Right kidney (tissue), 1 donor: ENCODE measurements around the gene PDK1.

Source experiments
- DNase-seq: peaks from one replicate; pipeline ENCODE4 v3.0.0-alpha.2; 2016

PDK1 gene

DNA sequence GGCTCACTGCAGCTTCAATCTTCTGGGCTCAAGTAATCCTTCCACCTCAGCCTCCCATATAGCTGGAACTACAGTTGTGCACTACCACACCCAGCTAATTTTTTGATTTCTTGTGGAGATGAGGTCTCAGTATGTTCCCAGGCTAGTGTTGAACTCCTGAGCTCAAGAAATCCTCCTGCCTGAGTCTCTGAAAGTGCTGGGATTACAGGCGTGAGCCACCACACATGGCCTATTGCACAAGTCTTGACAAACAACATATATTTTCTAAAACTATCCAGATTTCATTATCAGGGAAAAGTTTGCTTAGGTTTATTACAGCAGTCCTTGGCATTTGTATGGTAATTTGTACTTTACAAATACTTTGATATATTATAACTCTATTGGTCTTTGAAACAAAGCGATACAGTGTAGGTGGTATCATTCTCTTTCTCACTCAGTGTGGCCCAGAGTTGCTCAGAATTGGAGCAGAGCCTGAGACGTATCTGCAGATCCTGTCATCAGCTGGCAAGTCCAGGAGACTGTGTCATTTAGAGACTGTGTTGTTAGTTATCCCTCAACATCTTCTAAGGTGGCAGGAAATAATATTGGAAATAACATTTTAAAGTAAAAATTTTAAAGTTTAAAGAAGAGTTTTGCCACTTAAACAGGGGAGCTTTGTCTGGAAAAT is 41.4 kb downstream of the PDK1 start:
- no peak for DNase-seq

DNA sequence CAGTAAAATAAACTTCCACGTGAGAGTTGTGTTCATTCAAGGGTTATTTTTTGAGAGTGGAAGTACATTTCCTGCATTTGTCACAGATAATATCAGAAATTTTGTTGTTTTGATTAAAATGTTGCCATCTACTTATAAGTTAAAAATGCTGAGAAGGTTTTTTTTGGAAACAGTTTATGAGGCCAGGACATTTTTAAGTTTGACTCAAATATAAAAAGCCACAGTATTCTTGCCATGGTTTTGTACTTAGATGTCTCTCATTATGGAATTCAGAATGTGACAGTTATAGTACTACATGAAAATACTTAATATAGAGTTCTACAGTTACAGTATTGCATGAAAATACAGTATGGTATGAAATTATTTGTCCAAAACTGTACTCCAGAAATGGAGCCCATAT is 44.1 kb downstream of the PDK1 start:
- no peak for DNase-seq

DNA sequence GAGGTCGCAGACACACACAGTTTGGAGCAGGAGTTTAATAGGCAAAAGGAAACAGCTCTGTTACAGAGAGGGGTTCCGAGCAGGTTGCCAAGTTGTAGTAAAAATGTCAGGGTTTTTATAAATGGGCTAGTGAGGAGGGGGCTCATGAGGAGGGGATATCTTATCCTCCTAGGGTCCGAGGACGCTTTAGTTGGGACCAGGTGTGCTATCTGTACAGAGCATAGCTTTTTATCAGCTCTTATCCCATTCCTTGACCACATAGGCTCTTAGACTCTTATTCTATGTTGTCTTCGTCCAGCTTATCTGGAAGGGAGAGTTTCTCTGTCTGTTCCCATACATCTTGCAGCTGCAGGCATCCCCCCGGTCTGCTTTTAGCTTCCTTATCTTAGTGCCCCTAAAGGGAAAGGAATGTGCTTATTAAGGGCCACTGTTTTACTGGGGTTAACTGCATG is 44.7 kb downstream of the PDK1 start:
- peak; percentile 13 for DNase-seq

DNA sequence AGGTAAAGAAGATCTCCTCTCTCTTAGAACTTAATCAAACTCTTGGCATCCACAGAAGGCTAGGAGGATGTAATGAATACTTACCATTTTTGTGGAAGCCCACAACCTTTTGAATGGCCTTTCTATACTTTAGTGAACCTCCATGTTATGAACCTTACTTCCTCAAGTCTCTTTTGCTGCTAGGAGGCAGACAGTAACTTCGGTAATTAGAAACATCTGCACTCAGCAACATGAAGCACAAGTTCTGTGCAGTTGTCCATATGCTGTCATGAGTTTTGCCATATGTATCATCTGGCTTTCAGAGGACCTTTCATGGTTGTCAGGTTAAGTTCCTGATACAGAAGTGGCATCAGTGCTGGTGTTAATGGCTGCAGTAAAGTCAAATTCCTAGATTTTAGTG is 50.4 kb downstream of the PDK1 start:
- no peak for DNase-seq

DNA sequence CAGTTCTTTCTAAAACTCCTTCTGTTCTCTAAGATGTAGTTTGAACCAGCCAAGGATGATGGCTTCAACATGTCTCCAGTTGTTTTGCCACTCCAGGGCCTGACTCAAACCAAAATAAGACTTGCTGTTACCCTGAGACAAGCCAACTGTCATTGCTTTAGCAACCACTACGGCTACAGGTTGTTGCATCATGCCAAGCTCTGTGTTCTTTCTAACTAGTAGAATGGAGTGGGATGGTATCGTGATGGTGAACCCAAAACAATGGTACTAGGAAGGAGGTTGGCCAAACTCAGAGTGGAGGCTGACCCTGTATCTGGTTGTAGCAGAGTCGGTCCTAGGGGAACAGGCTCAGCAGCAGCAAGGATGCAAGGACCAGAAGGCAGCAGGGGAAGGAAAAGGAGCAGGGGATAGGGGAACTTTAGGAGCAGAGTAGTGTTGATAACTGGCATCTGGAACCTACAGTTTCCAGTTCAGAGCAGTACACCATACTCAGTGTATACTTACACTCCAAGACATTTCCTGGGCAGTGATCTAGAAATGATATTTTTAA is 51.6 kb downstream of the PDK1 start:
- DNase-seq, result no peak

DNA sequence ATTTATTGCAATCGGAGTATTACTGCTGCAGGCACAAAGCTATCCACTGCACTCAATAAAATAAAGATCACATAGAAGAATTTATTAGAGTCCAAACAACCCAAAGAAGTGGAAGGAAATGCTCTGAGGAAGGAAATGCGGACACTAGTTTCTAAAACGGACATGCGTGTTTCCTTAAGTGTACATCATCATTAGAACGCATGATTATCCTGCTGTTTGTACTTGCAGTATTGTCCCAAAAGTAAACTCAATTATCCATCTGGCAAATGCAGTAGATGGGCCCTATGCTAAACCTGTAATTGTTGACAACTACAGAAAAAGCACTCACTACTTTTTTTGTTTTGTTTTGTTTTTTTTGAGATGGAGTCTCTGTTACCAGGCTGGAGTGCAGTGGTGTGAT is 53.6 kb downstream of the PDK1 start:
- DNase-seq, result no peak

DNA sequence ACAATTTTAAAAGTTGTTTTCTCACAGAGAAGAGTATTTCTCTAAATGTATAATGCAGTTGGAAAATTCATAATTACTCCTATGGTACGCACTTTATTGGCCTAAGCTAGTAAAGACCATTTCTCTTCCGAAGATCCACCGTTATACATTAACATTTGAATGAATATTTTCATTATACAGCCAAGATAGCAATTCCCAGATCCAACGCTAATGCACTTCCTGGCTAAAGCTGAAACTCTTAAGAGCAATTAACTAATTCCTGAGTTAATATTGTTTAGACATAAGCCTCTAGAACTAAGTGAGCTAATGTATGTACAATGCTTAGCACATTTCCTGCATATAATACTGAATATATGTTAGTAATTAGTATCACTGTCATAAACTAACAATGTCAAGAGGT is 56.2 kb downstream of the PDK1 start:
- DNase-seq, result no peak

DNA sequence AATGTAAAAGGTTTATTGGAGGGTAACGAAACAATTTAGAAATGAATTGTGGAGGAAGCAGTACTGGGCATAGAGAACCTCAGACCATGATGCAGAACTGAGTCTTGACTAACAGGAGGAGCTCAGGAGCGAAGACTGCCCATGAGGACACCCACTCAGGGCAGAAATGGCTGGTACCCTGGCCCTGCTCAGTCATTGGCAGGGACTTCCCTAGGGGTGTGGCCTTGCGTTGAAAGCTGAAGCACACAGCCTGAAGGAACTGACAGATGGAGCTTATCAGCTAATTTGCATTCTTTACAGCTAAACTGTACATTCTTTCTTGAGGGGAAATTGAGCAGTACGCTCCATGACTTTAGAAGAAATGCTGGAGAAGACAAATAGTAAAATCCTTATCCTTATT is 57.1 kb downstream of the PDK1 start:
- DNase-seq, result peak; percentile 34

DNA sequence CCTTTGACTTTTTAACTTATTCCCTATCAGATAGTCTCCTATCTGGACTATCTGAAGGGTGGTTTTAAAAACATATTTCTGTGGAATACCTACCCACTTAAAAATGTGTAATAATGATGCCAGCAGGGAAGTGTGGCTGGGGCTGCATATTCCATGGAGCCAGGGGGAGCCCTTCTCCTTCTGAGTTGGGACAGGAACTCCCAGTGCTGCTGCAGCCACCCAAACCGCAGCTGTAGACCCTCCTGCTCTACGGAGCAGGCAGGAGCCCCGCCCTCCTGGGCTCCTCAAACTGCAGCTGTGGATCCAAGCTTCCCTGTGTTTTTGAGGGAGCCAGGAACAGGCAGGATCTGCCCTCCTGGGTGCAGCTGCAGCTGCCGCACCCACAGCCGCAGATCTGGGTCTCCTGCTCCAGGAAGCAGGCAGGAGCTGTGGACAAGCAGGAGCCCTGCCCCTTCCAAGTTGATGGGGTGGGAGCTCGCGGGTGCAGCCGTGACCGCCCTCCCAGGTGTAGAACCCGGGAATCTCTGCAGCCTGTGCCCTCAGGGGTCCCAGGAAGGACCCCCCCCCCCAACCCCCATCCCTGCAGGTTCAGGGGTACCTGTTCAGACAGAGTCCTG is 57.8 kb downstream of the PDK1 start:
- DNase-seq, result no peak

DNA sequence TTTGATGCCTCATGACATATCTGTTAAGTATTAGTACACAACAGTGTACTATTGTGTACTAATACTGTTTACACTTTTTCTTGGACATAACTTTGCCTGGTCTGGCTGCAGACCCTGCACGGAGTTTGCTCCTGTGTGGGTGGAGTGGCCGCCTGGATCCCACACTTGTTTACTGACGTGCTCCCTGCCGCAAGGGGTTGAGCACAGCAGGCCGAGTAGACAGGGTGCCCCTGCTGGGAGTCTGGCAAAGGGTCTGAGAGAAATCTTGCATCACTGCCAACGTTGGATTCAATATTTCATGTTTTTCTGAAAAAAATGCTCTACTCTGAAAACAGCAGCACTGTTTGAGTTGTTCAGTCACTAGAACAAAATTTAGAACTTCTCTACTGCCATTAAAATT is 59.0 kb downstream of the PDK1 start:
- DNase-seq, result no peak

DNA sequence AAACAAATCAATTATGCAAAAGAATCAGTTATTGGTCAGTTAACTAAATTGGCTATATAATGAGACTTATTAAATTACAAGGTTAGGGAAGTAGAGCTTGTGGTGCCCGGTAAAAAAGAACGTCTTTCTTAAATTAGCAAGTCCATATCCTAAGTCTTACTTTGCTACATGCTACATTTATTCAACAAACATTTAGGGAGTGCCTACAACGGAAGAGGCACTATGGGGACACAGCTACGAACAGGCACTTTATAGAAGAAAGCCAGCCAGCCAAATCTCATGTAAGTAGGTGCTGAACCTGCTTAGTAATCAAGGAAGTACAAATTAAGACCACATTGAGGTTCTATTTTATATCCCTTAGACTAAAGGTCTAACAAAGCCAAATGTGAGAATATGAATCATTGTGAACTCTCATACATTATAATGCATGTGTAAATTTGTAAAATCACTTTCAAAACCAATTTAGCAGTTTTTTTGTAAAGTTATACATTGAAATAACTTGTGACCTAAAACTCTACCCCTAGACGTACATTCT is 59.9 kb downstream of the PDK1 start:
- DNase-seq, result no peak

DNA sequence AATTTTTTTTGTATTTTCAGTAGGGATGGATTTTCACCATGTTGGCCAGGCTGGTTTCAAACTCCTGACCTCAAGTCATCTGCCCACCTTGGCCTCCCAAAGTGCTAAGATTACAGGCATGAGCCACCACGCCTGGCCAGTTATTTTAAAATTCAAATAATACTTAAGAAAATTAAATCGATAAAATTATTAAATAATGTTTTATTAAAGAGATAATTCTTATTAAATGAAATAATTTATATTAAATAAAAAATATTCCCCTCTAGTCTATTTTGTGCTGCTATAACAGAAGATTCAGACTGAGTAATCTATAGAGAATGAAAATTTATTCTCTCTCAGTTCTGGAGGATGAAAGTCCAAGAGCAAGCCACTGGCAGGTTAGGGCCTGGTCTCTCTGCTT is 61.2 kb downstream of the PDK1 start:
- DNase-seq, result no peak

DNA sequence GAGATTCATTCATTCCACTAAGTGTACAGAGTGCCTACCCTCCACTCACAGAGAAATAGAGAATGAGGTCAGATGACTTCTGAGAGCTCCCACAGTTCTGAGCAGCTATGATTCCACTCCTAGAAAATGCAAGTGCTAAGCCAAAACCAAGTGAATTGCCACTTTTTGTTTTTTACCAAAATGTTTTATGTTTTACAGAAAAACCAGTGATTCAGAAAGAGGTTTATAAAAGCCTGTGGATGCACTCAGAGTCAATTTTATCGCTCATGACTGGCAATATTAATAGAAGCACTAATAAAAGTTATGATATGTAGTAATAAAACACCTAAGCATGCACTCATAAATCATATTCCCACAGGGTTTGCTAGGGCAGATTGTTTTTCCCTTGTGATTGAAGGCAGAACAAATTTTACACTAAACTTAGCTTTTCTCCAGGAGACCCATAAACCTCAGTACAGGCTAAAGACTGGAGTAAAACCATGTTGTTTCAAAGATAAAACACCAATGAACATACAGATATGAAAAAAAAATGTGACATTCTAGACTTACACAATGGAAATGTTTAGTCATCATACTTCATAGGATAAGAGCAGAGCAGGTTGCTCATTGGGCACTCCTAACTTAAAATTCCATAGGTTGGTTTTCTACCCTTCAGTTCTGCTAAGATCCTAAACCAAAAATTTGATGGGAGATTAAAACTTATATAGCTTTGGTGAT is 67.5 kb downstream of the PDK1 start:
- no peak for DNase-seq

DNA sequence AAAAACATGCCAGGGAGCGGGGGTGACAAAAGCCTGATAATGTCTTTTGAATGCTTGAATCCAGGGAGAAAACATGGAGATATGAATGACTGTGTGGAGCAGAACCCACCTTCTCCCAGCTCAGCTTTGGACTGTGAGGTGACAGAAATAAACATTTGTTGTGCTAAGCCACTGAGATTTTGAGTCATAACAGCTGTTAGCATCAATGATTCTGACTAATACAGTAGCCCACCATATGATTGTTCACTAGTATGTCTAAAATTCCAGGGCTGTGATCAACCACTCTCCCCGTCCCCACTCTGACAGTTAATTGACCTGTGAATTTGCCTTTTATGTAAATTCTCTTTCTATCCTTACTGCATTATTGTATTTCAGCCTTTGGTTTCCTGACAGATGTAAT is 69.1 kb downstream of the PDK1 start:
- DNase-seq, result no peak

DNA sequence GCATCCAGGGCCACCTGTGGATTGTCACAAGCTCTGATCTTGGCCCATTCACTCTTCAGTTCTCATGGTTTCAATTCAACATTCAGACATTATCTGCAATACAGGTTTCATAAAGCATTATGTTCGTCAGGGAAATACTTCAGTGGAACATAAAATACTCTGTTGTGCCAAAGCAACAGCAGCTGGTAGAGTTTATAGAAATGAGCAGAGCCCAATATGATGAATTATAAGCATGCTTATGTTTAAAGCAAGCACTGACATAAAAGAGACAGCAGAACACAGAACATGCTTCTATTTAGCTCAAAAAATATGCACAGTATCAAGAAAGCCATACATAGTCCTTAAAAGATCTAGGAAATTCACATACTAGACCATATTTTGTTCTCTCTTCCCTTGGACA is 71.3 kb downstream of the PDK1 start:
- no peak for DNase-seq

DNA sequence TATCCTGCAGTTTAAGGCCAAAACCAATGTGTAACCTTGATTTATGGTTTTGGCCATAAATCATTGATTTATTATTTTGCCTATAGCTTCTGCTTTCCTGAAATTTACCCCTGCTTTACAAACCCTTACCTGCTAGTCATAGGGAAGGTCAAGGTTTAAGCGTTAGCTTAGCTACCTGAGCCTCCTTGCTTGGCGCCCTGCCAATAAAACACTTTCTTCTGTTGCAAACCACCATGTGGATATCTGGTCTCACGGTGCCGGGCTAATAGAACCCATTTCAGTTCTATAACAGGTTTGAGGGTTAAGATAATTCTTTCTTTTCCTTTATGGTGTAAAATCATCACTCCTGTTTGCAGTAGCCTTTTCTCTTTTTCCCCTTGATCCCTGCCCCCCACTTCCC is 72.2 kb downstream of the PDK1 start:
- DNase-seq, result no peak

DNA sequence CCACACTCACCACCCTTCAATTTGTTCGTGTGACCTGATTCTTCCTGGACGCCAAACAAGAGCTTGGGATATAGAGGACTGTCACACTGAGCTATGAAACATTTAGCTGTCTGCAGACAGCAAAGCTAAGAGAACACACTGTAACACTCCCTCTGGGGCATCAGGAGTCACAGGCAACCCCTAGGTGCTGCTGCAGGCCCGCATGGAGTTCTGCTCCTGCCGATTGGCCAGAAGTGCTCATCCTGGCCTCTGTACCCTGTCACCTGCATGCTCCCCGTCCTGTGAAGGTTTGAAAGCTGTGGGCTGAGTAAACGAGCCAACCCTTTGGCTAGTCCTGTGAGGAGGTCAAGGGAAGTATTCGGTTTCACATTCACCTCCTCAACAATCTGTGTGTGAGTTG is 73.7 kb downstream of the PDK1 start:
- no peak for DNase-seq

DNA sequence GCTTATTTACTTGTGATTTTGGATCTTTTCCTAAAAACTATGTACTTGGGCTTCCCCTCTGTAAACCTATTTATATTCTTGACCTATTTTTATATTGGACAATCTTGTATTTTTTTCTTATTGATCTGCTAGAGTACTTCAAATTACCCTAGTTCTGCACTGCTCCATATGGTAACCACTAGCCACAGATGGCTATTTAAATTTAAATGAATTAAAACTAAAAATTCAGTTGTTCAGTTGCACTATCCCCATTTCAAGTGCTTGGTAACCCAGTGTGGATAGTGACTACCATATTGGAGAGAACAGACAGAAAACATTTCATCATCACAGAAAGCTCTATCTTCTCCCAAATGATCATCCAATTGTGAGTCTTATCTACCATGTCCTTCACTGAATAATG is 74.3 kb downstream of the PDK1 start:
- no peak for DNase-seq

DNA sequence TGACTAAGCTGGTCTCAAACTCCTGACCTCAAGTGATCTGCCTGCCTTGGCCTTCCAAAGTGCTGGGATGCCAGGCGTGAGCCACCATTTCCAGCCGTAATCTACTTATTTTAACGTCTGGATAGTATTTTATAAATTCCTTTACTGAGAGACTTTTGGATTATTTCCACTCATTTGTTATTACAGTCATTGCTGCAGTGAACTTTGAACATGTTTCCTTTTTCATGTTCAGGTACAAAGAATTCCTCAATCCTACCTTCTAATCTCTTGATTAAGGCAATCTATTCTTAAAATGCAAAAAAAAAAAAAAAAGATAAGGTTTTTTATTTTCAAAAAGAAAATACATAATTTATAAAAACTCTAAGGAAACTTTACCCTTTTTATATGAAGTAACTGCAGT is 78.6 kb downstream of the PDK1 start:
- DNase-seq, result no peak

DNA sequence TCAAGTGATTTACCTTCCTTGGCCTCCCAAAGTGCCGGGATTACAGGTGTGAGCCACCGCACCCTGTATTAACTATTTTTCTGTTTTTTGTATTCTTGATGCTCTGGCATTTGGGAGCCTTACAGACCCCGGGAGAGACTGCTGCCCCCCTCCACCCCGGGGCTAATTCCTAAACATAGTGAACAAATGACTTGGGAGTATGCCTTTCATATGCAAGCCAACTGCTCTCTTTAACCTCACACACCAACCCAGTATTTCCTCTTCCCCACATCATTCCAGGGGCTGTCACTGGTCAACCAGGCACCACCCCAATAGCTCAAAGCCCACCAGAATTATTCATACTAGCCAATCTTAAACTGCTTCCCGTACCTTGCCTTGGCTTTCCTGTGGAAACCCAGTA is 79.7 kb downstream of the PDK1 start:
- no peak for DNase-seq

DNA sequence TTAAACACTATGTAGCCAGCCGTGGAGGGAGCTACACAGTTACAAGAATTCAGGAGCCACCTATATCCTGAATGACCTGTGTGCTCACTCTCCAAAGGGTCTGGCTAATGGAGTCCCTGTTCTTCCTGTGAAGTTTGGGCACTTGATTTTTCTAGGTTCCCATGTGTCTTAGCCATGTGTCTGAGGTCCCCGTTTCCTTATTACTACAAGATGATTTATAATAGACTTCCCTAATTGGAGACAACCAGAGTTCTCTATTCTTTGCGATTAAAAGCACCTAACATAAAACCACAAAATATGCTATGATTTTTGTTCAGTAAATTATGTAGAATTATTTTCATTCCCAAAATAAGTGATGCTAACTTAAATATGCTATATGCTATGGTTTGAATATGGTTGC is 83.4 kb downstream of the PDK1 start:
- no peak for DNase-seq

DNA sequence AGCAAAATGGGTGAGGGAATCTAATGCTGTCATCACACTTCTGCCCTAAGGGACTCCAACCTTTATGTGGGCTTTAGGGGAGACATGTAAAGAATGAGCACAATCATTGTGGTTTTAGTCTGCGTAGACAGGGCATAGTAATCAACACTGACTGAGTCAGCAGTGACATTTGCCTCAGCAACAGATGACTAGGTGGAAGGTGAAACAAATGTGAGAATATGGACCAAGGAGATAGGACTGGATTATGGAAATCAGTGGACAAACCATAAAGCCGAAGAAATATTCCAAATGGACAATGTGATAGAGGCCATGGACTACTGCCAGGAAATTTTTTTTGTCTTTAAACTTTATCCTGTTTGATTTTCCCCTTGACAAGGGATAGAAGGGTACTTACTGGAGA is 83.9 kb downstream of the PDK1 start:
- no peak for DNase-seq

DNA sequence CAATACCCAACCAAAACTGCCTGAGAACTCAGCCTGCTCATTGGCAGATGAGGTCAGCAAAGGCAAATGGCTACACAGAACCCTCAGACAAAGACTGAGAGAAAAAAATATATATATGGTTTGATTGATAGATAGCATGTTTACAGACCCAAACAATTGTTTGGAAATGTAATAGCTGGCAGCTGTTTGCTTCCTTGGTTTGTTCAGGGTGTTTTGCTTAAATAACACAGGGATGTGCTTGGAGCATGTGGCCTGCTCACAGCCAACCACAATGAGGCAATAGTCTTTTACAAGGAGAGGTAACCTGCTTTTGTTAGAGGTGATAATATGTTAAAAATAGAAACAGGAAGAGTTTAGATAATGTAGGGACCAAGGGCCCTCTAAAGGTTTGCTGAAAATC is 84.5 kb downstream of the PDK1 start:
- DNase-seq, result no peak
